Endodermal cell (in vitro differentiated cells): ENCODE measurements around the gene ZNF280D. TPM values are rescaled to one million over a fixed set of nuclear protein-coding genes. Genes with fewer than 3 reads are reported as not detected.

Experiments
- DNase-seq: peaks from one replicate; pipeline ENCODE4 v3.0.0-alpha.2; 2017
- H3K27ac ChIP-seq: 2 replicates; pipeline ENCODE4 v1.5.1; 2013; ENCODE audit warnings: mild to moderate bottlenecking, low read depth, low read length, moderate library complexity
- H3K27me3 ChIP-seq: 2 replicates; pipeline ENCODE4 v1.6.1; 2013; ENCODE audit warnings: mild to moderate bottlenecking, low read length, moderate library complexity; ENCODE audit not compliant: insufficient read depth, control insufficient read depth, poor library complexity, severe bottlenecking
- H3K36me3 ChIP-seq: 2 replicates; pipeline ENCODE4 v1.7.0; 2013; ENCODE audit warnings: mild to moderate bottlenecking, low read length, moderate library complexity; ENCODE audit not compliant: control insufficient read depth, insufficient read depth
- H3K4me1 ChIP-seq: one replicate; pipeline ENCODE4 v1.7.0; 2013; ENCODE audit warnings: low read length; ENCODE audit not compliant: control insufficient read depth, insufficient read depth
- H3K4me3 ChIP-seq: 2 replicates; pipeline ENCODE4 v1.5.1; 2013; ENCODE audit warnings: mild to moderate bottlenecking, low read length, moderate library complexity
- H3K9ac ChIP-seq: 2 replicates; pipeline ENCODE4 v1.6.1; 2013; ENCODE audit warnings: mild to moderate bottlenecking, low read length, moderate library complexity; ENCODE audit not compliant: poor library complexity, severe bottlenecking; ENCODE audit errors: extremely low read depth
- H3K9me3 ChIP-seq: 2 replicates; pipeline ENCODE4 v1.6.1; 2013; ENCODE audit warnings: mild to moderate bottlenecking, low read length, moderate library complexity; ENCODE audit not compliant: control insufficient read depth
- H3K27ac Mint-ChIP-seq: 2 replicates; pipeline ENCODE4 v1.8.0; 2020; ENCODE audit warnings: mixed read lengths
- H3K27me3 Mint-ChIP-seq: 2 replicates; pipeline ENCODE4 v1.8.0; 2021; ENCODE audit warnings: mild to moderate bottlenecking, mixed read lengths; ENCODE audit not compliant: insufficient read depth
- H3K36me3 Mint-ChIP-seq: 2 replicates; pipeline ENCODE4 v1.8.0; 2020; ENCODE audit warnings: low read depth, mixed read lengths
- H3K4me1 Mint-ChIP-seq: 2 replicates; pipeline ENCODE4 v1.8.0; 2020; ENCODE audit warnings: mixed read lengths
- H3K4me3 Mint-ChIP-seq: 2 replicates; pipeline ENCODE4 v1.8.0; 2020; ENCODE audit warnings: mild to moderate bottlenecking, moderate library complexity, mixed read lengths
- H3K9me3 Mint-ChIP-seq: 2 replicates; pipeline ENCODE4 v1.8.0; 2020; ENCODE audit warnings: mild to moderate bottlenecking, mixed read lengths
- WGBS, 2 experiments: methylation state at CpG; one replicate each; pipeline versions ENCODE4 v1.1.5 to v1.1.7; 2013; ENCODE audit warnings: missing lambda C conversion rate in 2 of 2, mixed read lengths in 1 of 2; ENCODE audit not compliant: insufficient coverage in 1 of 2, insufficient read length in 1 of 2; 5-methylcytosine and 5-hydroxymethylcytosine counted together
- total RNA-seq, 2 donors: library from RNA; stranded (reverse); fragmentation: NEBNext Ultra II Directional in 1 of 2; extraction: Animal tissue kit (Norgen Biotek cat#: 25700) in 1 of 2; gene quantifications; 2 replicates in 1 of 2; 3 replicates in 1 of 2; pipeline ENCODE4 v1.2.1, GENCODE V29; 2021
- TF ChIP-seq, protein P1 (sequence below): fragments of 200-600 bp; sonication (generic); conservative IDR thresholded peaks from 2 replicates; pipeline ENCODE4 v1.5.0; 2021; ENCODE audit warnings: antibody characterized with exemption, mild to moderate bottlenecking

ZNF280D gene
- total RNA-seq, 2 donors from 2014 or later: 22.0 to 35.1 TPM

DNA sequence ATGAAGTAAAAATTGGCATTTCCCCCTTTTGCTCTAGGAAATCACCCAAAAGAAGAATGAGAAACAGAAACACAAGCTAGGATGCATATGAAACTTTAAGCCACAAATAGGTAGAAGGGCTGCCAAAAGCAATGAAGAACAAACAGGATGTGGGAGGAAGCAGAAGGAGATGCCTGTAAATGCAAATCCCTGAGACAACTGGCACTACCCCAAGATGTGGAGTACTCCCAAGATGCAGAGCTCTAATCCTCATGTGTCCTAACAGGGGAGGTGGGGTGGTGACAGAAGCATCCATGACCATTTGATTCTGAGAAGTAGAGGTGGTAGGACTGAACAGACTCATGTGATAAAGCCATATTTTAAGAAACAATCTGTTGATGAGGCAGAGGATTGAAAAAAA, 31.9 kb upstream of the ZNF280D start:
- Histone ChIP-seq H3K9ac (no peak overlapping the region), H3K4me3 (no peak overlapping the region), H3K36me3 (no peaks in the 10 kb centered on the region), H3K4me1 (peaks cover under 1% of the 10 kb centered on the region), H3K9me3 (no peaks in the 10 kb centered on the region), H3K27ac (no peak overlapping the region), H3K27me3 (no peaks in the 10 kb centered on the region)
- Mint-ChIP-seq H3K4me1 (peaks cover 7% of the 10 kb centered on the region), H3K4me3 (no peak overlapping the region), H3K27ac (no peak overlapping the region), H3K36me3 (no peaks in the 10 kb centered on the region), H3K9me3 (no peaks in the 10 kb centered on the region), H3K27me3 (no peaks in the 10 kb centered on the region)
- DNase-seq: no peak
- TF ChIP-seq, protein P1, sequence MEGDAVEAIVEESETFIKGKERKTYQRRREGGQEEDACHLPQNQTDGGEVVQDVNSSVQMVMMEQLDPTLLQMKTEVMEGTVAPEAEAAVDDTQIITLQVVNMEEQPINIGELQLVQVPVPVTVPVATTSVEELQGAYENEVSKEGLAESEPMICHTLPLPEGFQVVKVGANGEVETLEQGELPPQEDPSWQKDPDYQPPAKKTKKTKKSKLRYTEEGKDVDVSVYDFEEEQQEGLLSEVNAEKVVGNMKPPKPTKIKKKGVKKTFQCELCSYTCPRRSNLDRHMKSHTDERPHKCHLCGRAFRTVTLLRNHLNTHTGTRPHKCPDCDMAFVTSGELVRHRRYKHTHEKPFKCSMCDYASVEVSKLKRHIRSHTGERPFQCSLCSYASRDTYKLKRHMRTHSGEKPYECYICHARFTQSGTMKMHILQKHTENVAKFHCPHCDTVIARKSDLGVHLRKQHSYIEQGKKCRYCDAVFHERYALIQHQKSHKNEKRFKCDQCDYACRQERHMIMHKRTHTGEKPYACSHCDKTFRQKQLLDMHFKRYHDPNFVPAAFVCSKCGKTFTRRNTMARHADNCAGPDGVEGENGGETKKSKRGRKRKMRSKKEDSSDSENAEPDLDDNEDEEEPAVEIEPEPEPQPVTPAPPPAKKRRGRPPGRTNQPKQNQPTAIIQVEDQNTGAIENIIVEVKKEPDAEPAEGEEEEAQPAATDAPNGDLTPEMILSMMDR: no peak

DNA sequence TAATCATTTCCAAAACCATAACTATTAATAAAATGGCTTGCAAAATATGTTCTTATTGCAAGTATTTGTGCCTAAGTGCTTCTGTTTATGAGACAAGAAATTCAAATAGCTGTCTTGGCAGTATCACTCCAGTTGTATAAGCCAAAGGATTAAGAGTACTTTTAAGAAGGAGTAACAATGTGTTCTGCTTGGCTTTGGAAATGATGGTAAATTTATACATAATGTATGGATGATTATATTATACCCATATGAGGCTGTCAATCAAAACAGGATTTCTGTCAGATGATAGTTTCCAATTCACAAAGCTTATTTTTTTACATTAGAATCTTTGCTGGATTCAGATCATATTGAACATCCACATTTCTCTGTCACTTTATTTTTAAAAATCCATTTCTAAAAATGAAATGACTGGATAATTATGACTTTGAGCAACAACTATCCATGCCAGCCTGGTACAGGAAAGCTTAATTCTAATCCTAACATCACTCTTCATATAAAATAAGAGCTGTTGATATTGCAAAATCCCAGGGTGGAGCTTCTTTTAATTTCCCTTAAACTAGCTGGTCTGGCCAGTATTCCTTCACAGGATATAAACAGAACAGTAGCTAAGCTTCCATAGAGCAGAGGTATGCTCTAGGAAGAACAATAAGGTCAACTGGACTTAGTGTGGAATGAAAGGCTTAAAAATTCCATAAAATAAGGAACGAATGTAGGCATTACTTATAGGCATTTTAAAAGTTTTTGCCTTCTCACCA, 30.0 kb upstream of the ZNF280D start:
- Histone ChIP-seq H3K9me3 (no peaks in the 10 kb centered on the region), H3K4me1 (peaks cover 4% of the 10 kb centered on the region), H3K27me3 (no peaks in the 10 kb centered on the region), H3K4me3 (no peak overlapping the region), H3K36me3 (no peaks in the 10 kb centered on the region), H3K27ac (no peak overlapping the region), H3K9ac (no peak overlapping the region)
- Mint-ChIP-seq H3K4me1 (peaks cover 24% of the 10 kb centered on the region), H3K27me3 (no peaks in the 10 kb centered on the region), H3K36me3 (no peaks in the 10 kb centered on the region), H3K27ac (no peak overlapping the region), H3K9me3 (no peaks in the 10 kb centered on the region), H3K4me3 (no peak overlapping the region)
- no peak for DNase-seq
- TF ChIP-seq, protein P1: no peak
- 100% methylated on average over 1 of the region's 1 CpG; no CpG with 5 or more reads in 1 of the 2 experiments for WGBS, 2 experiments

DNA sequence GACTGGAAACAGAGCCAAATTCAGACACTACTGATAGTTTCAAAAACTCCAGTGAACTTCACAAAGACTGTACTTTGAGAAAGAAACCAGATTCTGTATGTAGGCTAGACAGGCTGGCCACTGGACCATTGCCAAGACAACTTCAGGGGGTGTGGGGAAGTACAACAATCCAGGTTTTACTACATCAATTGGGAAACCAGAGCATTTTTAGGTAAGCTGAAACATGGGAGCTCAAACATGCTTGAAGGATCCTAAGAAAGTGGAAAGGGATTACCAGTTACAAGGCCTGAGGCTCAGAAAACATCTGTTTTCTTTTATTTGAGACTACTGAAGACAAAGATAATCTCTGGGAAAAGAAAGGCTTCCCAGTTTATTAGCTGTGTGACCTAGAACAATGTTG, 26.9 kb upstream of the ZNF280D start:
- peaks cover 4% of the 10 kb centered on the region for H3K4me1 ChIP-seq
- no peak overlapping the region for H3K4me3 ChIP-seq
- no peaks in the 10 kb centered on the region for H3K27me3 ChIP-seq
- Mint-ChIP-seq H3K4me3 (no peak overlapping the region), H3K36me3 (no peaks in the 10 kb centered on the region), H3K9me3 (no peaks in the 10 kb centered on the region), H3K4me1 (peaks cover 28% of the 10 kb centered on the region), H3K27ac (no peak overlapping the region), H3K27me3 (no peaks in the 10 kb centered on the region)
- H3K9me3 ChIP-seq: no peaks in the 10 kb centered on the region
- no peak overlapping the region for H3K9ac ChIP-seq
- no peaks in the 10 kb centered on the region for H3K36me3 ChIP-seq
- H3K27ac ChIP-seq: no peak overlapping the region
- TF ChIP-seq, protein P1: no peak
- DNase-seq: no peak
